Astrocyte (in vitro differentiated cells and primary cell): ENCODE data around the gene PIGR. TPM values are rescaled to one million over a fixed set of nuclear protein-coding genes. Genes with fewer than 3 reads are reported as not detected.

Source experiments
- DNase-seq: peaks from one replicate; pipeline ENCODE4 v3.0.0-alpha.2; 2010; ENCODE audit warnings: low read depth
- FAIRE-seq: peaks from 2 replicates; lab custom pipeline; 2011; peaks lifted over from hg19 to GRCh38; lab: Jason Lieb, UNC
- H2AFZ ChIP-seq: 2 replicates; pipeline ENCODE4 v1.6.0; 2012; ENCODE audit warnings: low read depth, low read length, inconsistent platforms
- H3K27ac ChIP-seq: 2 replicates; pipeline ENCODE4 v1.5.1; 2011; ENCODE audit warnings: low read depth, low read length, inconsistent platforms
- H3K27me3 ChIP-seq: 2 replicates; pipeline ENCODE4 v1.6.0; 2011; ENCODE audit warnings: low read length, inconsistent platforms; ENCODE audit not compliant: insufficient read depth
- H3K36me3 ChIP-seq: 2 replicates; pipeline ENCODE4 v1.5.1; 2011; ENCODE audit warnings: low read length, inconsistent platforms; ENCODE audit not compliant: insufficient read depth
- H3K4me1 ChIP-seq: 2 replicates; pipeline ENCODE4 v1.5.1; 2011; ENCODE audit warnings: low read length, inconsistent platforms; ENCODE audit not compliant: insufficient read depth
- H3K4me2 ChIP-seq: 2 replicates; pipeline ENCODE4 v1.6.0; 2012; ENCODE audit warnings: low read length, inconsistent platforms
- H3K4me3 ChIP-seq: 2 replicates; pipeline ENCODE4 v1.5.1; 2011; ENCODE audit warnings: low read depth, mild to moderate bottlenecking, low read length, inconsistent platforms; ENCODE audit not compliant: insufficient read depth
- H3K79me2 ChIP-seq: 2 replicates; pipeline ENCODE4 v1.6.0; 2012; ENCODE audit warnings: mild to moderate bottlenecking, low read length, inconsistent platforms; ENCODE audit not compliant: insufficient read depth
- H3K9ac ChIP-seq: 2 replicates; pipeline ENCODE4 v1.6.0; 2012; ENCODE audit warnings: mild to moderate bottlenecking, low read length, inconsistent platforms
- H3K9me3 ChIP-seq: 2 replicates; pipeline ENCODE4 v1.5.1; 2012; ENCODE audit warnings: low read depth, mild to moderate bottlenecking, low read length, inconsistent platforms; ENCODE audit not compliant: insufficient read depth
- H4K20me1 ChIP-seq: 2 replicates; pipeline ENCODE4 v1.6.0; 2012; ENCODE audit warnings: low read length, inconsistent platforms; ENCODE audit not compliant: insufficient read depth
- H3K27ac Mint-ChIP-seq: one replicate; pipeline ENCODE4 v1.8.0; 2021; ENCODE audit warnings: mild to moderate bottlenecking, mixed read lengths; ENCODE audit not compliant: unreplicated experiment
- H3K27me3 Mint-ChIP-seq: one replicate; pipeline ENCODE4 v1.8.0; 2021; ENCODE audit warnings: low read depth, mixed read lengths; ENCODE audit not compliant: unreplicated experiment
- H3K36me3 Mint-ChIP-seq: one replicate; pipeline ENCODE4 v1.8.0; 2021; ENCODE audit warnings: low read depth, mixed read lengths; ENCODE audit not compliant: unreplicated experiment
- H3K4me1 Mint-ChIP-seq: one replicate; pipeline ENCODE4 v1.8.0; 2021; ENCODE audit warnings: low read depth, mixed read lengths; ENCODE audit not compliant: unreplicated experiment
- H3K4me3 Mint-ChIP-seq: one replicate; pipeline ENCODE4 v1.8.0; 2021; ENCODE audit warnings: mild to moderate bottlenecking, moderate library complexity, mixed read lengths; ENCODE audit not compliant: unreplicated experiment
- H3K9me3 Mint-ChIP-seq: one replicate; pipeline ENCODE4 v1.8.0; 2021; ENCODE audit warnings: mild to moderate bottlenecking, mixed read lengths; ENCODE audit not compliant: unreplicated experiment
- EZH2 ChIP-seq: IDR thresholded peaks from 2 replicates; pipeline ENCODE4 v1.6.1; 2012; ENCODE audit warnings: mild to moderate bottlenecking, low read length, inconsistent platforms; ENCODE audit not compliant: insufficient read depth
- total RNA-seq: library from RNA; stranded (reverse); gene quantifications from 2 replicates; pipeline ENCODE4 v1.2.1, GENCODE V29; 2021
- TF ChIP-seq, protein P1 (sequence below): IDR thresholded peaks from 2 replicates; pipeline ENCODE4 v1.5.1; 2011; ENCODE audit warnings: low read depth, mild to moderate bottlenecking, inconsistent platforms, low read length, moderate library complexity; ENCODE audit not compliant: insufficient read depth

Gene PIGR
- total RNA-seq, 1 donor from 2014 or later, result not detected

DNA sequence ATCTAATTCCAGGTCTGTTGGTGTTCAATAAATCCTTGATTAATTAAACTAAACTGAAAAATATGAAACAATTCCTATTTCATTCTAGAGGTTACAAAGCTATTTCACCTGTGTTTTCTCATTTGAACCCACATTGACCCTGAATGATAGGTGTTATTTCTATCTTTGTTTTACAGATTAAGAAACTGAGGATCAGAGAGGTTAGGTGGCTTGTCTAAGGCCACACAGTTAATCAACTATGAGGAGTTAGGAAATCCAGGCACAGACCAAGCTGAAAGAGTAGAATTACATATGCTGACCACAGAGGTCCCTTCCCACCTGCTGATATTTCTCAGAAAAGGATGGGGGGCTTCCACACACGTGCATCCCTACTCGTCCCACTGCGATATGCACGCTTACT, 487 bp downstream of the PIGR start:
- DNase-seq, result no peak
- H2AFZ ChIP-seq, result no peak overlapping the region

DNA sequence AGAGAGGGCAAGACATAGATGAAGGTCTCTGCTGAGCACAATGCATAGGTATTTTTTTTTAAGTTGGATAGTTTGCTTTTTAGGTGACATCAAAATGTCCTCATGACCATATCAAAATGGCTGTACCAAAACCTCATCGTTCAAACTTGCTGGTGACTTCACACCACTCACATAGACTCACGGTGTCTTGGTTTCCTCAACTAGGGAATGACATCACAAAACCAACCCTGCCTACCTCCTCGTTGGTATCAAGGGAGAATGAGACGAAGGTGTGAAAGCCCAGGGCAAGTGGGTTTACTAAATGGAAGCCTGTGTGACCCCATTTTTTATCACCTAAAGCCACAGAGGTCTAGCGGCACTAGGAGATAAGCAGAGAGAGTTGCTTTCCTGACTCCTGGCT, 1.6 kb downstream of the PIGR start:
- Histone ChIP-seq H3K36me3 (no peaks in the 10 kb centered on the region), H3K79me2 (no peaks in the 10 kb centered on the region), H2AFZ (no peak overlapping the region), H3K4me2 (no peak overlapping the region), H3K9me3 (no peaks in the 10 kb centered on the region), H3K9ac (no peak overlapping the region), H3K27ac (no peak overlapping the region), H3K27me3 (peaks cover 14% of the 10 kb centered on the region), H3K4me1 (no peaks in the 10 kb centered on the region), H4K20me1 (no peaks in the 10 kb centered on the region), H3K4me3 (no peak overlapping the region)
- Mint-ChIP-seq H3K9me3 (peaks cover 5% of the 10 kb centered on the region), H3K4me1 (no peaks in the 10 kb centered on the region), H3K27me3 (peaks cover 68% of the 10 kb centered on the region), H3K27ac (no peak overlapping the region), H3K36me3 (no peaks in the 10 kb centered on the region), H3K4me3 (no peak overlapping the region)
- FAIRE-seq (no peak), DNase-seq (no peak)
- no peak for TF ChIP-seq EZH2
- TF ChIP-seq, protein P1, sequence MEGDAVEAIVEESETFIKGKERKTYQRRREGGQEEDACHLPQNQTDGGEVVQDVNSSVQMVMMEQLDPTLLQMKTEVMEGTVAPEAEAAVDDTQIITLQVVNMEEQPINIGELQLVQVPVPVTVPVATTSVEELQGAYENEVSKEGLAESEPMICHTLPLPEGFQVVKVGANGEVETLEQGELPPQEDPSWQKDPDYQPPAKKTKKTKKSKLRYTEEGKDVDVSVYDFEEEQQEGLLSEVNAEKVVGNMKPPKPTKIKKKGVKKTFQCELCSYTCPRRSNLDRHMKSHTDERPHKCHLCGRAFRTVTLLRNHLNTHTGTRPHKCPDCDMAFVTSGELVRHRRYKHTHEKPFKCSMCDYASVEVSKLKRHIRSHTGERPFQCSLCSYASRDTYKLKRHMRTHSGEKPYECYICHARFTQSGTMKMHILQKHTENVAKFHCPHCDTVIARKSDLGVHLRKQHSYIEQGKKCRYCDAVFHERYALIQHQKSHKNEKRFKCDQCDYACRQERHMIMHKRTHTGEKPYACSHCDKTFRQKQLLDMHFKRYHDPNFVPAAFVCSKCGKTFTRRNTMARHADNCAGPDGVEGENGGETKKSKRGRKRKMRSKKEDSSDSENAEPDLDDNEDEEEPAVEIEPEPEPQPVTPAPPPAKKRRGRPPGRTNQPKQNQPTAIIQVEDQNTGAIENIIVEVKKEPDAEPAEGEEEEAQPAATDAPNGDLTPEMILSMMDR, result no peak

More for the DNA sequence above, 487 bp downstream of the PIGR start:
- TF ChIP-seq EZH2, result no peak
- TF ChIP-seq, protein P1, result no peak
- no peaks in the 10 kb centered on the region for H3K79me2 ChIP-seq
- no peak overlapping the region for H3K4me3 ChIP-seq
- Mint-ChIP-seq H3K9me3 (peaks cover 5% of the 10 kb centered on the region), H3K36me3 (no peaks in the 10 kb centered on the region), H3K27ac (no peak overlapping the region), H3K4me3 (no peak overlapping the region), H3K27me3 (peaks cover 70% of the 10 kb centered on the region), H3K4me1 (no peaks in the 10 kb centered on the region)
- no peaks in the 10 kb centered on the region for H3K4me1 ChIP-seq
- H3K4me2 ChIP-seq, result no peak overlapping the region
- no peaks in the 10 kb centered on the region for H4K20me1 ChIP-seq
- no peaks in the 10 kb centered on the region for H3K9me3 ChIP-seq
- H3K36me3 ChIP-seq, result no peaks in the 10 kb centered on the region
- peaks cover 14% of the 10 kb centered on the region for H3K27me3 ChIP-seq
- no peak for FAIRE-seq
- no peak overlapping the region for H3K27ac ChIP-seq
- H3K9ac ChIP-seq, result no peak overlapping the region

DNA sequence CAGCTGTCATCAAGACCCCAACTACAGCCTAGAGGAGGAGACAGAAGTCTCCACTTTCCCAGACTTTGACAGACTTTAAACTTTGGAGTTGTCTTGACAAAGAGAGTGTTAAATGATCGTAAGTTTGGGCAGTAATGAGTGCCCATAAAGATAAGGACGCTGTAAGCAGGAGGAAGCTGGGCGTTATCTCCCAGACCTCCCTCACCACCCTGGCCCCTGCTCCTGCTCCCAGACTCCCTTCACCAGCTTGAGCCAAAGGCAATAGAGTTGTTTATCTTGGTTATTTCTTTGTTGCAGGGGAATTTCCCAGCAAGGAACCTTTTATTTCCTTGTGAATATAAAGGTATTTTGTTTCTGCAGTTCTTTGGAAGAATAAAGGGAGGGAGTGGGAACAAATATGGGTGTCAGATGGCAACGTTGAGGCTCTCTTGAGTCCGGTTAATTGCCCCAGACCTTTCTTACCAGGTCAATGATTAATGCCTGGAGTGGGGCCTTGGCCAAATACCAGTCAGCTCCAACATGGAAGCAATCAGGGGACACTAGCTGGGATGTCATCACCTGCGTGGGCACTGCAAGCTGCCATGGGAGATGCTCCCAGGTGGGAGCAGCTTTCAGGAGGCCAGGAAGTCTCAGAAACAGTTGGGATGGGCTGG, 4.4 kb downstream of the PIGR start:
- H3K9me3 Mint-ChIP-seq, result peaks cover 5% of the 10 kb centered on the region
- Histone ChIP-seq H3K4me3 (no peak overlapping the region), H3K4me1 (no peaks in the 10 kb centered on the region), H3K27ac (no peak overlapping the region), H4K20me1 (no peaks in the 10 kb centered on the region), H3K9ac (no peak overlapping the region), H3K79me2 (no peaks in the 10 kb centered on the region), H3K9me3 (no peaks in the 10 kb centered on the region), H3K4me2 (no peak overlapping the region), H3K27me3 (peaks cover 14% of the 10 kb centered on the region), H3K36me3 (no peaks in the 10 kb centered on the region), H2AFZ (no peak overlapping the region)
- peaks cover 65% of the 10 kb centered on the region for H3K27me3 Mint-ChIP-seq
- DNase-seq (no peak), FAIRE-seq (no peak)
- no peaks in the 10 kb centered on the region for H3K36me3 Mint-ChIP-seq
- no peak overlapping the region for H3K27ac Mint-ChIP-seq
- no peak overlapping the region for H3K4me3 Mint-ChIP-seq
- TF ChIP-seq EZH2, result no peak
- TF ChIP-seq, protein P1, result no peak
- H3K4me1 Mint-ChIP-seq, result no peaks in the 10 kb centered on the region
